ENCODE data around the gene FANCI. TPM values are rescaled to one million over a fixed set of nuclear protein-coding genes. Genes with fewer than 3 reads are reported as not detected.

The FANCI gene
- total RNA-seq, result 4.2 and 8.0 TPM in 2 replicates

DNA sequence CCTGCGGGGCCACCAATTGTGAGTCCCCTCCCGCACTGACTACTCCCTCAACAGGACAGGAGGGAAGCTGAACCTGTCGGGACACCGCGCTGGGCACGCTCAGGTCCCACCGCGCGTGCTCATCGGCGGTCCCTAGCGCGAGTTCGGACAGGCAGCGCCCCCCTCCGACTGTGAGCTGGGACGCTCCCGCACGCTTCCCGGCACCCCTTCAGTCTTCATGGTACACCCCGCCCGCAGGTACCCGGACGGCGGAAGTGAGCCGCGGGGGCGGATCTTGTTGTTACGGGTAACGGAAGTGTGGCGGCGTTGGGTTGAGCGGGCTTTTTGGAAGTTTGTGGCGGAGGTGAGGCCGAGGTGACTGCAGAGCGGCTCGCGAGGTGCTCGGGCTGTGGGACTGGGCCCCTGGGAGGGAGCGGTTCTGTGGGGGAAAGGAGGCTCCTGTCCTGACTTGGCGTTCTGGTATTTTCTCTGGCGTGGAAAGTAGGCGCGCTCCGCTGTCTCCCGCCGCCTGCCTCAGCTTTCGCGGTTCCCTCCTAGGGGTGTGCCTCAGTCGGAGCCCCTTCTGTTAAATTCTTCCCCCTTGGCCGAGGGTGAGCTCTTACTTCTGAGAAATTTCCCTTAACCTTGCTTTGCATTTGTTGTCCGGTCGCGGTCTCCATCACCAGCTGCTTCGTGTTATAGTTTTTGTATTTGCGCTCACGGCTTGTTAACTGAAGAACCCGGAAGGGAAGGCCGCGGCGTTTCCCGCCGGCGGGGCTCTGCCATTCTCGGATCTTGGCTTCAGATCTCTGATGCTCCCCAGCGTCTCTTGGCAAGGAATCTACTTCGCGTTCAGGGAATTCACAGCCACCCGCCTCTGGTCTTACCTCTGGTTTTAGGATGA lies at the start of gene FANCI:
Gene FANCI (plus strand): TSS at position 289 of the 883 bp plus-strand sequence. CDS start 3,669 bp downstream, outside the sequence.

DNA sequence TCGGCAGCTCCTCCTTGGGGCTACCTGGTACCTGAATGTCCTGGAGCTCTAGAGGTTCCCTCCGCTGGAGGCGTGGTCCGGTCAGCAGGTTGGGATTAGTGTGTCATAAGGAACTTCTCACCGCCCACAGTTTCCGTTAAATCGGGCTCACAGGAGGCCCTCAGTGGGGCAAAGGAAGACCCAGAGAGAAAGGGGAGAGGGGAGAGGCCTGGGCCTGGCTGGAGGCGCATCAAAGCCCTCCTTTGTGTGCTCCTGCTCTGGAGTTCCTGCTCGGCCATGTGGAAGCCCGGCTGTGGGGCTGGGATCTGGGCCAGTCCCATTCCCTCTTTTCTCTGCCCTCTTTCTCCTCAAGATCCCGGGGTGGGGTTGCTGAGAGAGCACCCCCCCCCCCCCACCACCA lies 22.2 kb upstream of the FANCI start, which contains the start of gene RLBP1:
Gene RLBP1 (minus strand): TSS at position 37 of the 400 bp plus-strand sequence. CDS start 2,604 bp downstream, outside the sequence.

DNA sequence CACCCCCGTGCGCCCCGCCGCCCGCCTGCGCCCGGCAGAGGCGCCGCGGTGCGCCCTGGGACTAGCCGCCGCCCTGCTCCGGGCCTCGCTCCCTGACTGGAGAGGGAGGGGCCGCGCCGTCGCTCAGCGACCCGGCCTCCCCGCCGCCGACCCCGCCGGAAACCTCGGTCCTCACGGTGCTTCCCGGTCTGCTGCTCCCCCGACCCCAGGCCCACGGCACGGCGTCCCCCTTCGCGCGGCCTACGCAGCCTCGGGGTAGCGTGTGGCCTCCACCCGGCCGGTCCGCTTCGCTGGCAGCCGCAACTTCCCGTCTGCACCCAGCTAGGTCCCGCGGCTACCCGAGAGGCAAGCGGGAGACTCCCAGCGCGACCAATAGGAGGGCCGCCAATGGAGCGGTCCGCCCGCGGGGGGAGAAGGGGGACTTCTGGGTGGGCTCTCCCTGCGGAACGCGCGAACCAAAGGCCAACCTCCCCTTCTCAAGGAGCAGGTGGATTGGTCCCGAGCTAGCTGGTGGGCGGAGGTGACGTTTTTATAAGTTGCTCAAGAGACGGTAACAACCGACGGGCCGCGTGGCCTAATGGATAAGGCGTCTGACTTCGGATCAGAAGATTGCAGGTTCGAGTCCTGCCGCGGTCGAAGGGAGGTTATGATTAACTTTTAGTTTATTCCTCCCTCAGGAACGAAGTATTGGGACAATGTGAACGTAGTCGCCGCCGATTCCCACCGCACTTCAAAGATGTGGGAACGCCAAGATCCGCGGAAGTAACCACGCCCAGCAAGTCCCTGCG lies 90.9 kb downstream of the FANCI start, which contains the start of gene POLG:
Gene POLG (minus strand): TSS at position 315 of the 788 bp plus-strand sequence. CDS start 1,070 bp downstream, outside the sequence.

Other genes with a start within 250 kb of the FANCI start
- gene ABHD2, start 155.5 kb upstream of the FANCI start, total RNA-seq, result 39.6 and 86.7 TPM in 2 replicates
- not detected in 2 replicates for gene RLBP1, start 22.4 kb upstream of the FANCI start, total RNA-seq
- gene POLG, start 90.8 kb downstream of the FANCI start, total RNA-seq, result 37.7 and 40.5 TPM in 2 replicates

Data from bronchial smooth muscle cell (primary cell).